ENCODE results near the gene FAM78A. TPM values are rescaled to one million over a fixed set of nuclear protein-coding genes. Genes with fewer than 3 reads are reported as not detected.
"Not testable (repeated sequence)": the region's sequence is repeated elsewhere in the genome, so short reads cannot be mapped to it uniquely, and the experiment has no call there.

The FAM78A gene
- total RNA-seq, 1 donor from 2014 or later = 3.3 TPM

- DNase-seq (ENCODE audit: low spot score) = not testable (repeated sequence)
Measured at GRCh38 chr9:131211920-131212319, 64.4 kb downstream of the FAM78A start.

Other genes with a start within 250 kb of the FAM78A start
- gene AIF1L, start 180.0 kb downstream of the FAM78A start, total RNA-seq = 13.2 TPM
- gene NUP214, start 150.9 kb downstream of the FAM78A start, total RNA-seq = 83.3 TPM
- gene PLPP7, start 13.2 kb upstream of the FAM78A start, total RNA-seq = 3.9 TPM
- 215 TPM for gene PRRC2B, start 117.6 kb upstream of the FAM78A start, total RNA-seq
- gene POMT1, start 226.4 kb upstream of the FAM78A start, total RNA-seq = 26.5 TPM